Activated naive CD4-positive, alpha-beta T cell treated with anti-CD3 and anti-CD28 coated beads, Interleukin-2, amount 50 U/mL, for 72 hours (primary cell): ENCODE results near the gene CD9. TPM values are rescaled to one million over a fixed set of nuclear protein-coding genes. Genes with fewer than 3 reads are reported as not detected.
A peak's percentile ranks its signal among the peaks of the same experiment; 100 is the strongest.

Experiments
- ATAC-seq, 2 donors: fragments of 150-1000 bp; cut with Tn5 transposase; 2 replicates each; pipeline ENCODE4 v1.10.0; 2021; ENCODE audit warnings: mild to moderate bottlenecking in 2 of 2, moderate library complexity in 2 of 2
- DNase-seq, 2 donors: peaks; one replicate each; pipeline ENCODE4 v3.0.0; 2021 to 2022; ENCODE audit warnings: low spot score in 2 of 2
- H3K27ac Mint-ChIP-seq, 2 donors: one replicate each; pipeline ENCODE4 v1.8.0; 2022; ENCODE audit warnings: mild to moderate bottlenecking in 2 of 2, mixed read lengths in 2 of 2
- H3K36me3 Mint-ChIP-seq, 2 donors: one replicate each; pipeline ENCODE4 v1.8.0; 2022; ENCODE audit warnings: mixed read lengths in 2 of 2
- H3K9me3 Mint-ChIP-seq, 2 donors: one replicate each; pipeline ENCODE4 v1.8.0; 2022; ENCODE audit warnings: mixed read lengths in 2 of 2
- total RNA-seq, 2 donors: library from RNA; stranded (reverse); gene quantifications; one replicate each; pipeline ENCODE4 v1.2.3, GENCODE V29; 2022

Gene CD9
- total RNA-seq, 2 donors from 2014 or later: 3.4 to 27.0 TPM

DNA sequence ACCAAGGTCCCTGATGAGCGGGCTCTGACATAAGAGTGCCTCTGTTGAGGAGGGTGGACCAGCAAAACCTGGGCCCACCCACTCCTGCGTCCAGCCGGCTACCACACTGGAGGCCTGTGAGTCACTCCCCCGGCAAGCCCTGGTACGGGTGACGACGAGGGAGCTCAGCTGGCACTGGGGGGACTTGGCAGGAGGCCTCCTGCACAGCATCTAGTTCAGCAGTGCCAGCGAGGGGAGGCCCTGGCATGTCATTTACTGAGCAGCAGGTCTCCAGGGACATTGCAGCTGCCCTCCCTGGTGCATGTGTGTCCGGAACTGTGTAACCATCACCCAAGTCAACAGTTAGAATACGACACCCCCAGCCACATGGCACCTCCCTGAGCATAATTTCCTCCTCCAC lies 24.4 kb downstream of the CD9 start:
- ATAC-seq (no peak), DNase-seq (no peak)
- Mint-ChIP-seq H3K27ac (no peak overlapping the region), H3K36me3 (no peaks in the 10 kb centered on the region), H3K9me3 (no peaks in the 10 kb centered on the region)

DNA sequence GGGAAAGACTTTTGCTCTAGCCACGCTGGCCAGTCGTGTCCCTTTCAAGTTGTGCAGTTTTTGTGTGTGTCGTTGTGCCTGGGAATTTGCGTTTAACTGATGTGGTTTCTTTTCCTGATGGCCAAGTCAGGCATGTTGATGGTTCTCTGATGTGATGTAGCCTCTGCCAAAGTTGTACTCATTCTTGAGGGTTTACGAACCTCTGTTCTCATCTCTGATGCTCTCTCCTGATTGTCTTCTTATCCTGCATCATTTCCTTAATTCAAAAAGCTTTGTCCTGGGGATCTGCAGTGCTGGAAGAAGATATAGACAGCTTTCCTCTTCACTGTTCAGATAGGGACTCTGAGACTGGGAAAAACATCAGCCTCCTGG lies 25.4 kb downstream of the CD9 start:
- no peak for ATAC-seq
- H3K36me3 Mint-ChIP-seq: no peaks in the 10 kb centered on the region
- no peaks in the 10 kb centered on the region for H3K9me3 Mint-ChIP-seq
- H3K27ac Mint-ChIP-seq: no peak overlapping the region
- no peak for DNase-seq

DNA sequence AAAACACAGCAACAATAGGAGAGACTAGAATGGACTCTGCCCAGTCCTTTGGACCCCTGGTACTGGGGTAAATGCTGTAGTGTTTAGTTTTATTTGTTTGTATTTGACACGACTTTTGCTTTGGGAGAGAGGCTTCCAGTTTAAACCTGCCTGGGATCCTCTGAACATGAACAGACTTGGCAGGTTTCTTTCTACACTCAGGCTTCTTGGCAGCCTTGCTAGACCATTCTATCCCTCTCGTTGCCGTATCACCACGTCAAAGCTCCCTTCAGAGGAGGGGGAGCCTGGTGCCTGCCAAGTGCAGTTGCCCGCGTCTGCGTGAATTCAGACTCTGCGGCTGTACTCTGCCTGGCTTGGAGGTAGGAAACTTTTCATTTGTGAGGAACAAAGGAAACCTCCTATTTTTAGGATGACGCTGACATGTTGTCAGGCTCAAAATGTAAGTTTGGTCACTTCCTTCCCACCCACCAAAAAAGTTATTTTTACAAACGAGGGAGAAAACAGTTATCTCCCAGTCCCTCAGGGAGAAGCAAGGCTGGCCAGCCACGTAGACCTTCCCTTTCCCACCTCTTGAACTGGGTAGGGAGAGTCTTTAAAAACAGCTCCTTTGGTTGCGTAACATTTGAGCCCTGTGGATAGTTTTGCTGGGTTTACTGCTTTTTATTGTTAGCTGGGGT lies 25.9 kb downstream of the CD9 start:
- H3K27ac Mint-ChIP-seq: peak overlapping the region in 1 of 2 donors; percentile 13
- no peak for ATAC-seq
- no peak for DNase-seq
- no peaks in the 10 kb centered on the region for H3K9me3 Mint-ChIP-seq
- no peaks in the 10 kb centered on the region for H3K36me3 Mint-ChIP-seq

DNA sequence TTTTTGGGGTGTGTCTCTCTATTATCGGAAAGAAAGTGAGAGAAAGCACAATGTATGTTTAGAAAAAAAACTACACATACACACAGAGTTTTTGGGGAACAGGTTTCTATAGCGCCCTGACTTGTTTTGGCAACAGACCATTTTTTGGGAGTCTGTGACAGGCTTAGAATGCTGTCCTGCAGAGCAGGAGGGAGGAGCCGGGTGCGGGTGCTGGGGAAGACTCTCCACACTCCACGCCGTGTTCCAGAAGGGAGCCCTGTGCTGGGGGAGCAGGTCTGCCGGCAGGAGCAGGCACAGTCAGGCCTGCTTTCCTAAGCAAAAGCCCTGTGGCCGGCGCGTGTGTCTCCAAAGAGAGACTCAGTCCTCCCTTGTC lies 26.5 kb downstream of the CD9 start:
- Mint-ChIP-seq H3K9me3 (no peaks in the 10 kb centered on the region), H3K36me3 (no peaks in the 10 kb centered on the region), H3K27ac (no peak overlapping the region)
- ATAC-seq (no peak), DNase-seq (no peak)

DNA sequence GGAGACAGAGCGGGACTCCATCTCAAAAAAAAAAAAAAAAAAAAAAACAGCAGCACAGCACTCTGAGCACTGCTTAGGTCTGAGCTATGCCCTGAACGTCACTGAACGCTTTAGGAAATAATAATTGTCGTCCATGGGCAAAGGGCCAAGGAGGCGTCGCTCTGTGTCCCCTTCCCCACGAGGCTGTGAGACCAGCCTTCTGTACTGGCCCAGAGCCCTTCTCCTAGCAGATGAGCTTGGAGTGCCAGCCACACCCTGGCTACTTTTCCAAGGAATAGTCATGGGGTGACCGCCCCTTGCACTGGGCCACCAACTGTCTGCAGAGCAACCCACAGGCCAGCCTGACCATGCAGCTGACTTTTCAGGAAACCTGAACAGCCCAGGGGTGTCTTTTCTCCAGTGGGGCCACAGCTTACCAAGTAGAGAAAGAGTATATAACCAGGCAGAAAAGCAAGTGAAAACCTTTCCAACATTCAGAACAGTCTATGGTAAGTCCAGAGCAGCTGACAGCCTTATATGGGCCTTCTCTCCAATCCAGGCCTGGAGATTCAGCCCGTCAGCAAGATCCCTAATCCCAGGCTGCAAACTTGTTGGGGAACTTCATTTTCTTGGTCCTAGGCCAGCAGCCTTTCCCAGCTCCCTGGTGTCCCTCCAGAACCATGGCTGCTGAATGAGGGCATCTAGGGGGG lies 28.5 kb downstream of the CD9 start:
- Mint-ChIP-seq H3K27ac (no peak overlapping the region), H3K36me3 (no peaks in the 10 kb centered on the region), H3K9me3 (no peaks in the 10 kb centered on the region)
- DNase-seq (no peak), ATAC-seq (no peak)

DNA sequence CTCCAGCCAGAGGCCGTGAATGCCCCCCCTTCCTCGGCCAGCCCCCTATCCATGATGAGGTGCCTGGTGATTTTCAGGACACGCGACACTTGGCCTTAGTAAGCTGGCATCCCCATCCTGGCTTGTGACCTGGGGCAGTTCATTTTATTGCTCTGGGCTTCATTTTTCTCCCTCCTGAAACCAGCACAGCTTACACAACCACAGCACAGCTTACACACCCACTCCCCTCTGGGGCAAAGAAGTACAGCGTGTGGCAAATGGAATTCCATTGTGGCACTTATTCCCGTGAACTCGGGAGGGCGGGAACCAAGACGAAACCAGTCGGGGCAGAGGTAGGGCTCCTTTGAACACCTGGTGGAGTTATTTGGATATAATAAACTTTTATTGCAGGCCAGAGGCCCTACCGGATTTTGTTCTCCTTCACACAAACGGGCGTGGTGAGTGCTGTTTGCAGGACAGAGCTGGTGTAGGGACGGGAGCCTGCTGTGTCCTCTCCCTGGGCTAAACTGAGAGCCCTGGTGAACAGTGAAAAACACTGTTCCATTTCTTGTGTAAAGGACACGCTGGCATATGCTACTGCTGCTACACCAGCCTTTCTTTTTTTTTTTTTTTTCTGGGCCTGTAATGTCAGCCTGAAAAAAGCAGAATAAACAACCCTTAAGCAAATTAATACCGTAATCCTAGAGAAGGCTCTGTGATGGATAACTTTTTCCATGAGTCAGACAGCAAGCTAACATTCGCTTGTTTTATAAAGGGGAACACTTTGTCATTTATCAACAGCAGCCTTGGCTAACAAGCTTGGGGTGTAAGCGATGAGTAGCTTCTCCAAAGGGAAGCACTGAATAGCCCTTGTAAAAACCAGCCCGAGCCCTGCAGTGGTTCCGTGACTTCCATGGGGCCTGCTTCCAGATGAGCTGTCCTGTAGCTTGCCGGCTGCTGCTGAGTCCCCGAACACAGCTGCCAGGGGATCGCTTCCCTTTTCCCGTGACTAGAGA lies 29.3 kb downstream of the CD9 start:
- ATAC-seq (peak; percentile 30 to 59), DNase-seq (no peak)
- Mint-ChIP-seq H3K9me3 (no peaks in the 10 kb centered on the region), H3K27ac (peak overlapping the region; percentile 45 to 83), H3K36me3 (no peaks in the 10 kb centered on the region)

DNA sequence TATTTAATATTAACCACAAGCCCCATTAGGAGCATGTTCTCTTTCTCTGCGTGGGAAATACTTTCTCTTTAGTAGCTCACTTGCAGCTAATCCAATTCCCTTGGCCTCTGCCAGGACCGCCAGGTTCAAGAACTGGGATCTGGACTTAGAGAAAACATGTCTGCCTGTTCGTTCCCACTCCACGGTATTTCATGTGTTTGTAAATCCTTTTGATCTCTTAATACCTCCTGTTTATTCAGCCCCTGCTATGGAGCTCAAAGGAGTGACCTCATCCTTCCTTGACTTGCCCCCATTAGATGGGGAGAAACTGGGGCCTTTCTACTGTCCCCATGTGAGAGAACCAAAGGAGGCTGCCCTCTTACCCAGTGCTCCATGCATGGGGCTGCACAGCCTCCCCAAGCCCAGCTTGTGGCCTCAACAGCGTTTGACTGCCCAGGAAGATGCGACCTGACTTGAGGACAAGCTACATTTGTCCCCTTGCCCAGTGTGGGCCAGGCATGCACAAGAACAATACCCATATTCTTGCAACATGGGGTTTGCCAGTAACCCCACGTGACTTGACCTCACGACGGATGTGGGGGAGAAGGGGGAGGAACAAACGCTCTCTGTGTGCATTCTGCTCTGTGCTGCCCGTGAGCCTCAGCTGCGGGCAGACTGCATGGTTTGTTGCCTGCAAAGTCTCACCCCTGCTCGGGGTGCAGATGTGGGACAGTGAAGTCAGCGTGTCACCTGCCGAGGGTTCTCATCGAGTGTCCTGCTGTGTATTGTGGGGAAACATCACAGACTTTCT lies 30.3 kb downstream of the CD9 start:
- no peaks in the 10 kb centered on the region for H3K9me3 Mint-ChIP-seq
- H3K36me3 Mint-ChIP-seq: no peaks in the 10 kb centered on the region
- peak; percentile 85 to 92 for ATAC-seq
- peak; percentile 51 to 68 for DNase-seq
- H3K27ac Mint-ChIP-seq: peak overlapping the region; percentile 83 to 97

DNA sequence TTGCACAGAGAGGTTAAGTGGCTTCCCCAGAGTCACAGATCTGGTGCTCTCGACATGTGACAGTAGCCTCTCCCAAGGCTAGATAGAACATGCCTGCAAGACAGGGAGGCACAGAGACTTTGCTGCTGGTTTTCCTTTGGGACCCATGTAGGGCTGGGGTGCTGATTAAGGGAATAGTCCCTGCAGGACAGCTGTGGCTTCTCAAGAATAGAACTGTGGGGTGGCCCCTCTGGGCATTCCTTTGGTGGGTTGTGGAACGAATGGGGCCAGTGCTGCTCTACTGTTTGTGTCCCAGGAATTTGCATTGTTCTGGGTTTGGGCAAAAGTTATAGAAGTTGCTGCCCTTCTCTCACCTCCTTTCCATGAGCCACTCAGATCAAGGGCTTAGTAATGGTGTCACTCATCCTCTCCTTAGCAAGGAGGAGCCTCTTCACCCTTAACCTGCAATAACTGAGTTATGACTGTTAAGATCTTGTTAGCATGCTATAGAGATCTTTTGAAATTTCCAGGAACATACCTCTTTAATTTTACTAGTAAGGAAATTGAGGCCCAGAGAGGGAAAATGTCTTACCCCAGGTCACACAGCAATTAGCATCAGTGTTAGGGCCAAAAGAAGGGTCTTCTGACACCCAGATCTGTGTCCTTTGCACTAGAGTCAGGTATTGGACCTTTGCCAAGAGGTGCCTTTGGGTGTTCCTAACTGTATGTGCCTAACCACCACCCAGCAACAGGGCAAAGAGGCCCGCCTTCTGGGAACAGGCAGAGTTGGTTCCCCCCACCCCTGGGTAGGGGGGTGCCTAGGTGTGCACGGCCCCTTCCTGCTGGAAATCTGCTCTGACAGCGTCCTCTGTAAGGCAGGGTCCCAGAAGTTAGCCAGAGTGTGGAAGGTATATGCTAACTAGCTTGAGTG lies 31.4 kb downstream of the CD9 start:
- ATAC-seq: peak; percentile 40 to 65
- no peaks in the 10 kb centered on the region for H3K9me3 Mint-ChIP-seq
- no peak for DNase-seq
- no peaks in the 10 kb centered on the region for H3K36me3 Mint-ChIP-seq
- peak overlapping the region in 1 of 2 donors; percentile 83 for H3K27ac Mint-ChIP-seq

DNA sequence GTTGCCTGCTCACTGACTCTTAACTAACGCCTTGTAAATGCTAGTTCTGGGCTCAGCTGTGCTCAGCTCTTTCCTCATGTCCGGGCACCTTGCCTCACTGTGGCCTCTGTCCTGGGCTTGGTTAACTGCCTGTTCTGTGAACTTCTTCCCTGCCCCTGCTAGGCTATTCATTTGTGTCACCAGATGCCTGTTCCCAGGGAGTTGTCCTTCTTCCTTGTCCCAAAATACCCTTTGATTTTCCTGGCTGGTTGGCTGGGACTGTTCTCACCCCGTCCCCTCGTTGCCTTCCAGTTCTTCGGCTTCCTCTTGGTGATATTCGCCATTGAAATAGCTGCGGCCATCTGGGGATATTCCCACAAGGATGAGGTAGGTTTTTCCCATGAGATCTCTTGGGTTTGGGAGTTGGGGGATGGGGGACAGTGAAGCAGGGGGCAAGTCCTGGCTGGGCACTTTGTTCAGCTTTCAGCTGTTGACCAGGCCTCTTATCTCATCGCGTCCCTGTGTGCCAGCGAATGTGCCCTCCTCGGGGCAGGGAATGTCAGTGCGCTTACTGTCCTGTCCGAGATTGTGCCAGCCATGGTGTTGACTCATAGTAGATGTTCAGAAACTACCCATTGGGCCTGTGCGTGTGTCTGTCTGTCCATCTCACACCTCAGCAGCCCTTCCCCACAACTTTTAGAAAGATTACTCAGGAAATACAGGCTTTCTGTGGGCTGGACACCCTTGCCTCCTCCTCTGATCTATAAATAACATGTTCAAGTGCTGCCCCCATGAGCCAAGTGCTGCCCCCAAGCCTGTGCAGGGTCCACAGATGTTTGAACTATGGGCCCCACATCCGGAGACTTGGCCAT lies 33.1 kb downstream of the CD9 start:
- DNase-seq (no peak), ATAC-seq (no peak)
- H3K9me3 Mint-ChIP-seq: no peaks in the 10 kb centered on the region
- H3K36me3 Mint-ChIP-seq: no peaks in the 10 kb centered on the region
- no peak overlapping the region for H3K27ac Mint-ChIP-seq

DNA sequence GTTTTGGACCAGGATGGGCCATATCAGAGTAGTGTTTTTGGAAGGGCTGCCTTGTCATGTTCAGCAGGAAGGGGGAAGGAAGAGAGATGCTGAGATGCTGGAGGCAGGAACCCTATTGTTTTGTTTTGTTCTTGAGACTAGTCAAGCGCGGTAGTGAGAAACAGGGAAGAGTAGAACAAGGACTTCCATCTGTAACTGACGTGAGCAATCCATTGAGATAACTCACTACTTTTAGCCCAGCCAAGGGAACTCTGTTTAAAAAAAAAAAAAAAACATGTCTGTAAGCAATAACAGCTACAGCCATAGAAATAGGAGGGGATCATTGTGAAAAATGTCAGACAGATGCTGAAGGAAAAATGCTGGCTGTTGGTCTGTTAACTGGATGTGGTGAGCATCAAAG lies 34.0 kb downstream of the CD9 start:
- ATAC-seq (no peak), DNase-seq (no peak)
- Mint-ChIP-seq H3K9me3 (no peaks in the 10 kb centered on the region), H3K27ac (no peak overlapping the region), H3K36me3 (no peaks in the 10 kb centered on the region)

DNA sequence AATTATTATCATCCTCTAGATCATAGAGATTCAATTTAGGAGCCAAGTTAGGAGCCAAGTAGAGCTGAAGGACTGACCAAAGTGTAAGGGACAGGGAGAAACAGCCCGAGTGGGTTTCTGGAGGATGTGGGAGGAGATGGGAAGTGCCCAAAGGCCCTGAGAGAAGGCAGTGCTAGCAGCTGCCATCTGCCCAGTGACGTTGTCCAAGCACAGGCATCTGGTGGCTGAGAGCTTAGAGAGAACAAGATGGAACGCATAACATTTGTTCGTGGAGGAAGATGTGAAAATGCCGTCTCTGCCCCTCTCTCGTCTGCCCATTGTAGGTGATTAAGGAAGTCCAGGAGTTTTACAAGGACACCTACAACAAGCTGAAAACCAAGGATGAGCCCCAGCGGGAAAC lies 34.7 kb downstream of the CD9 start:
- ATAC-seq (no peak), DNase-seq (no peak)
- Mint-ChIP-seq H3K9me3 (no peaks in the 10 kb centered on the region), H3K36me3 (no peaks in the 10 kb centered on the region), H3K27ac (no peak overlapping the region)

DNA sequence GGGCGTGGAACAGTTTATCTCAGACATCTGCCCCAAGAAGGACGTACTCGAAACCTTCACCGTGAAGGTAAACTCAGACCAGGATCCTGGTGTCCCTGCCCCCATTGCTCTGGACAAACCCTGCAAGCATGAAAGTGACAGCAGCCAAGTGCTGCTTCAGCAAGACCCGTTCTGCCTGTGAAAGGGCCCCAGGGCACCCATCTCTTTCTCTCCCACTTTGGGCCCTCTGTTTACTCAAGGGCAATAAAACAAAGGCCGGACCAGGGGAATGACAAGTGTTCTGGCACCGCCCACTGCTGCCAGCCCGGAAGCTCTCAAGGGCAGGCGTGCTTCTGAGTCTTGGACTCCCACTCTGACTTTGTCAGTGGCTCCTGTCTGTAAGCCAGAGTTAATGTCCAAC lies 35.3 kb downstream of the CD9 start:
- H3K9me3 Mint-ChIP-seq: no peaks in the 10 kb centered on the region
- no peak for DNase-seq

DNA sequence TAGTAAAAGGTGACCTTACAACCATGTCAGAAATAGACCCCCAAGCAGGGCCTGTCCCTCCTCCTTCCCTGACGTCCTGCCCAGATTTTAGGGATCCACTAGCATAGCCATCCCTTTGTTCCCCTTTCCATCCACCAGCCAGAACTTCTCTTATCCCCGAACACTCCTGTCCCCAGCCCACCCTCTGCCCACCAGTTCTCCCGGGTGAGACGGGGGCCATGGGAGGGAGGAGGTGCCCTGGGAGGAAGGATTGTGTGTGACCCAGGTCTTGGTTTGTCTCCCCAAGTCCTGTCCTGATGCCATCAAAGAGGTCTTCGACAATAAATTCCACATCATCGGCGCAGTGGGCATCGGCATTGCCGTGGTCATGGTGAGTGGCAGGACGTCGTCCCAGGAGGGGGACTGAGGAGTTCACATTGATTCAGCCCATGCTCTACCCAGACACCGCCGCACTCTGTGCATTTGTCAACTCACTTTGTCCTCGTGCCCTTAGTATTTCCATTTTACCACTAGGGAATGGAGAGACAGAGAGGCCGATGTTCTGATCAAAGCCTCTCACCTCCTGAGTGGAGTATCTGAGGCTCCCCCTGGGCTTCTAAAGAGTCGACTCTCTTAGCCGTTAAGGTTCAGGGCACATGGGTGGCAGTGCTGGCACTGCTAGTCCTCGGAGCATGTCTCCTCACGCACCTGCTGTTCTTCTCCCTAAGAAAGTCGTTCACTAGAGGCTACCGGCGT lies 35.9 kb downstream of the CD9 start:
- Mint-ChIP-seq H3K9me3 (no peaks in the 10 kb centered on the region), H3K36me3 (no peaks in the 10 kb centered on the region), H3K27ac (no peak overlapping the region)
- ATAC-seq (no peak), DNase-seq (no peak)

More for the DNA sequence above, 35.3 kb downstream of the CD9 start:
- H3K27ac Mint-ChIP-seq: no peak overlapping the region
- ATAC-seq: no peak
- no peaks in the 10 kb centered on the region for H3K36me3 Mint-ChIP-seq

DNA sequence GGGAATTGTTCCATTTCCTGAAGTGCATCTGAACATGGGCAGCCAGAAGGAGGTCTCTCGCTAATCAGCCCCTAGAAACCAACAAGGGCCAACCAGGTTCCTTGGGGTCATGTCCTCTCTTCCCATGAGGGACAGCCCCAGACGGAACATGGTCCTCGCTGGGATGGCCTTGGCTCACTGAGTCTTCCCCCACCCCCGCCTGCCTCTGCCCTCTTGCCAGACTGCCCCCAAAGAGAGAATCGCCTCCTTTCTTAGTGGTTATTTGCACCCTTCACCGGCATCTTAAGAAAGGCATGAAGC lies 36.4 kb downstream of the CD9 start:
- DNase-seq (no peak), ATAC-seq (no peak)
- no peaks in the 10 kb centered on the region for H3K9me3 Mint-ChIP-seq
- H3K36me3 Mint-ChIP-seq: no peaks in the 10 kb centered on the region
- no peak overlapping the region for H3K27ac Mint-ChIP-seq

DNA sequence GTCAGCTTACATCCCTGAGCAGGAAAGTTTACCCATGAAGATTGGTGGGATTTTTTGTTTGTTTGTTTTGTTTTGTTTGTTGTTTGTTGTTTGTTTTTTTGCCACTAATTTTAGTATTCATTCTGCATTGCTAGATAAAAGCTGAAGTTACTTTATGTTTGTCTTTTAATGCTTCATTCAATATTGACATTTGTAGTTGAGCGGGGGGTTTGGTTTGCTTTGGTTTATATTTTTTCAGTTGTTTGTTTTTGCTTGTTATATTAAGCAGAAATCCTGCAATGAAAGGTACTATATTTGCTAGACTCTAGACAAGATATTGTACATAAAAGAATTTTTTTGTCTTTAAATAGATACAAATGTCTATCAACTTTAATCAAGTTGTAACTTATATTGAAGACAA lies 37.6 kb downstream of the CD9 start:
- ATAC-seq (no peak), DNase-seq (no peak)
- Mint-ChIP-seq H3K36me3 (no peaks in the 10 kb centered on the region), H3K27ac (no peak overlapping the region), H3K9me3 (no peaks in the 10 kb centered on the region)
